H1 (cell line): Measurements from ENCODE around the gene TMIGD2. TPM values are rescaled to one million over a fixed set of nuclear protein-coding genes. Genes with fewer than 3 reads are reported as not detected.

Experiments
- CEBPB ChIP-seq: IDR thresholded peaks from 2 replicates; pipeline ENCODE4 v1.6.1; 2012; ENCODE audit warnings: low read depth, low read length
- JUN ChIP-seq: IDR thresholded peaks from 2 replicates; pipeline ENCODE4 v1.6.1; 2011; ENCODE audit warnings: low read depth, mild to moderate bottlenecking, improper control_type of control experiment, low read length
- POLR2A ChIP-seq, 2 experiments: IDR thresholded peaks; 1 replicate in 1 of 2; 2 replicates in 1 of 2; pipeline ENCODE4 v1.6.1; 2011; ENCODE audit warnings: low read depth in 2 of 2, low read length in 2 of 2, mild to moderate bottlenecking in 2 of 2; ENCODE audit errors: control extremely low read depth in 1 of 2
- RBBP5 ChIP-seq: IDR thresholded peaks from 2 replicates; pipeline ENCODE4 v1.7.1; 2012; ENCODE audit warnings: low read depth, mild to moderate bottlenecking, inconsistent platforms, low read length, moderate library complexity, borderline replicate concordance
- RXRA ChIP-seq: IDR thresholded peaks from 2 replicates; pipeline ENCODE4 v1.6.1; 2011; ENCODE audit warnings: low read depth, mild to moderate bottlenecking, low read length, moderate library complexity; ENCODE audit not compliant: insufficient read depth
- SIN3A ChIP-seq, 2 experiments: IDR thresholded peaks in 1 of 2; conservative IDR thresholded peaks in 1 of 2; 2 replicates each; pipeline ENCODE4 v1.6.1; 2011 to 2012; ENCODE audit warnings: low read length in 2 of 2, improper control_type of control experiment in 1 of 2, low read depth in 1 of 2, mild to moderate bottlenecking in 1 of 2
- SIRT6 ChIP-seq: IDR thresholded peaks from one replicate; pipeline ENCODE4 v1.7.1; 2012; ENCODE audit warnings: low read length, inconsistent platforms
- SUZ12 ChIP-seq: fragments of 200-600 bp; sonication (generic); IDR thresholded peaks from 2 replicates; pipeline ENCODE4 v1.6.1; 2012; ENCODE audit warnings: mild to moderate bottlenecking, inconsistent platforms, low read length, moderate library complexity, mixed read lengths
- polyA plus RNA-seq, 7 experiments: library from polyadenylated mRNA; depleted of rRNA in 3 of 7; stranded (reverse) in 5 of 7; unstranded in 2 of 7; fragments of >200 nt in 5 of 7; fragments of 200-250 nt in 2 of 7; gene quantifications; 1 replicate in 5 of 7; 2 replicates in 1 of 7; 4 replicates in 1 of 7; pipeline versions ENCODE4 v1.2.1 to v1.2.3, GENCODE V29; 2011 to 2013; ENCODE audit warnings: missing spikeins in 2 of 7, mixed read lengths in 2 of 7
- total RNA-seq: library from RNA; stranded (reverse); fragmentation: NEBNext Ultra II Directional; extraction: Animal tissue kit (Norgen Biotek cat#: 25700); gene quantifications from 2 replicates; pipeline ENCODE4 v1.2.1, GENCODE V29; 2021

The TMIGD2 gene
- total and polyA plus RNA-seq, 2 of the 8 experiments (the other 6 are each of a cell fraction or from before 2014, with no cell fraction given), result 0.39 to 0.41 TPM

GRCh38 chr19:4338441-4339355 is 36.5 kb upstream of the TMIGD2 start, which contains the start of gene STAP2 (continued):
- TF ChIP-seq SUZ12 (no peak), RBBP5 (no peak), CEBPB (no peak), SIRT6 (no peak), SIN3A (conservative IDR thresholded peaks at IDR 0.05 in 1 of 2, IDR thresholded peaks at IDR 0.05 in 1 of 2; ENCODE audit: low read depth in 1 of 2, low read length in 2 of 2) (0 out of 4 replicates have a peak, but pooled peaks of 1 of the 2 experiments have one; percentile 8), JUN (no peak), RXRA (no peak), POLR2A (IDR thresholded peaks at IDR 0.05; ENCODE audit: control extremely low read depth in 1 of 2, low read depth in 2 of 2, low read length in 2 of 2) (peak in 1 of 2 experiments; percentile 55; a peak in 1 of 3 replicates)
- TF ChIP-seq, all 59 proteins: peak for 4
